ENCODE data around the gene CNTNAP2. TPM values are rescaled to one million over a fixed set of nuclear protein-coding genes. Genes with fewer than 3 reads are reported as not detected.
A peak's percentile ranks its signal among the peaks of the same experiment; 100 is the strongest.
"Not testable (repeated sequence)": the region's sequence is repeated elsewhere in the genome, so short reads cannot be mapped to it uniquely, and the experiment has no call there.

Gene CNTNAP2
- total RNA-seq, 1 donor, result 7.6 TPM

GRCh38 chr7:146892151-146892550 is 775.5 kb downstream of the CNTNAP2 start:
- no peak overlapping the region for H2AFZ ChIP-seq (ENCODE audit: low read length)
- H3K9me3 ChIP-seq (ENCODE audit: low read depth, low read length), result no peaks in the 10 kb centered on the region
- no peak for TF ChIP-seq CTCF (IDR thresholded peaks at IDR 0.05; ENCODE audit: extremely low read depth, low read depth, low read length)
- DNase-seq (ENCODE audit: insufficient read length, low spot score, missing footprints), result no peak
- H3K27me3 ChIP-seq (ENCODE audit: insufficient read depth, low read length), result no peaks in the 10 kb centered on the region
- no peaks in the 10 kb centered on the region for H4K20me1 ChIP-seq (ENCODE audit: insufficient read depth, low read length)
- H3K4me2 ChIP-seq (ENCODE audit: insufficient read depth, low read length), result no peak overlapping the region
- H3K79me2 ChIP-seq (ENCODE audit: insufficient read depth, low read length), result no peaks in the 10 kb centered on the region
- no peak overlapping the region for H3K27ac ChIP-seq (ENCODE audit: low read depth, low read length)
- H3K36me3 ChIP-seq (ENCODE audit: insufficient read depth, low read length), result no peaks in the 10 kb centered on the region
- no peak overlapping the region for H3K4me3 ChIP-seq (ENCODE audit: insufficient read depth, low read length)
- no peaks in the 10 kb centered on the region for H3K4me1 ChIP-seq (ENCODE audit: insufficient read depth, low read length)

GRCh38 chr7:146894927-146895326 is 778.3 kb downstream of the CNTNAP2 start:
- H3K79me2 ChIP-seq (ENCODE audit: insufficient read depth, low read length), result no peaks in the 10 kb centered on the region
- no peak overlapping the region for H2AFZ ChIP-seq (ENCODE audit: low read length)
- no peaks in the 10 kb centered on the region for H3K27me3 ChIP-seq (ENCODE audit: insufficient read depth, low read length)
- DNase-seq (ENCODE audit: insufficient read length, low spot score, missing footprints), result no peak
- H3K4me3 ChIP-seq (ENCODE audit: insufficient read depth, low read length), result no peak overlapping the region
- H3K27ac ChIP-seq (ENCODE audit: low read depth, low read length), result no peak overlapping the region
- no peaks in the 10 kb centered on the region for H3K36me3 ChIP-seq (ENCODE audit: insufficient read depth, low read length)
- no peaks in the 10 kb centered on the region for H3K9me3 ChIP-seq (ENCODE audit: low read depth, low read length)
- TF ChIP-seq CTCF (IDR thresholded peaks at IDR 0.05; ENCODE audit: extremely low read depth, low read depth, low read length), result no peak
- H3K4me1 ChIP-seq (ENCODE audit: insufficient read depth, low read length), result no peaks in the 10 kb centered on the region
- H3K4me2 ChIP-seq (ENCODE audit: insufficient read depth, low read length), result no peak overlapping the region
- no peaks in the 10 kb centered on the region for H4K20me1 ChIP-seq (ENCODE audit: insufficient read depth, low read length)

- H3K4me2 ChIP-seq (ENCODE audit: insufficient read depth, low read length), result no peak overlapping the region
- H4K20me1 ChIP-seq (ENCODE audit: insufficient read depth, low read length), result no peaks in the 10 kb centered on the region
- no peak overlapping the region for H2AFZ ChIP-seq (ENCODE audit: low read length)
- no peaks in the 10 kb centered on the region for H3K36me3 ChIP-seq (ENCODE audit: insufficient read depth, low read length)
- H3K4me1 ChIP-seq (ENCODE audit: insufficient read depth, low read length), result no peaks in the 10 kb centered on the region
- peak; percentile 69 for DNase-seq (ENCODE audit: insufficient read length, low spot score, missing footprints)
- H3K4me3 ChIP-seq (ENCODE audit: insufficient read depth, low read length), result no peak overlapping the region
- no peak overlapping the region for H3K27ac ChIP-seq (ENCODE audit: low read depth, low read length)
- no peaks in the 10 kb centered on the region for H3K79me2 ChIP-seq (ENCODE audit: insufficient read depth, low read length)
- no peaks in the 10 kb centered on the region for H3K27me3 ChIP-seq (ENCODE audit: insufficient read depth, low read length)
- no peaks in the 10 kb centered on the region for H3K9me3 ChIP-seq (ENCODE audit: low read depth, low read length)
- TF ChIP-seq CTCF (IDR thresholded peaks at IDR 0.05; ENCODE audit: extremely low read depth, low read depth, low read length), result no peak
Measured at GRCh38 chr7:146902266-146902665, 785.7 kb downstream of the CNTNAP2 start.

- no peaks in the 10 kb centered on the region for H3K4me1 ChIP-seq (ENCODE audit: insufficient read depth, low read length)
- TF ChIP-seq CTCF (IDR thresholded peaks at IDR 0.05; ENCODE audit: extremely low read depth, low read depth, low read length), result no peak
- H2AFZ ChIP-seq (ENCODE audit: low read length), result no peak overlapping the region
- no peaks in the 10 kb centered on the region for H3K27me3 ChIP-seq (ENCODE audit: insufficient read depth, low read length)
- H4K20me1 ChIP-seq (ENCODE audit: insufficient read depth, low read length), result no peaks in the 10 kb centered on the region
- no peak overlapping the region for H3K27ac ChIP-seq (ENCODE audit: low read depth, low read length)
- H3K4me2 ChIP-seq (ENCODE audit: insufficient read depth, low read length), result no peak overlapping the region
- H3K9me3 ChIP-seq (ENCODE audit: low read depth, low read length), result no peaks in the 10 kb centered on the region
- H3K4me3 ChIP-seq (ENCODE audit: insufficient read depth, low read length), result no peak overlapping the region
- DNase-seq (ENCODE audit: insufficient read length, low spot score, missing footprints), result no peak
- H3K36me3 ChIP-seq (ENCODE audit: insufficient read depth, low read length), result no peaks in the 10 kb centered on the region
- no peaks in the 10 kb centered on the region for H3K79me2 ChIP-seq (ENCODE audit: insufficient read depth, low read length)
Measured at GRCh38 chr7:146902728-146903127, 786.1 kb downstream of the CNTNAP2 start.

- H3K4me2 ChIP-seq (ENCODE audit: insufficient read depth, low read length); H3K4me3 ChIP-seq (ENCODE audit: insufficient read depth, low read length); H4K20me1 ChIP-seq (ENCODE audit: insufficient read depth, low read length); H3K79me2 ChIP-seq (ENCODE audit: insufficient read depth, low read length); H3K36me3 ChIP-seq (ENCODE audit: insufficient read depth, low read length); H3K4me1 ChIP-seq (ENCODE audit: insufficient read depth, low read length); H3K27me3 ChIP-seq (ENCODE audit: insufficient read depth, low read length); H3K27ac ChIP-seq (ENCODE audit: low read depth, low read length); DNase-seq (ENCODE audit: insufficient read length, low spot score, missing footprints); H2AFZ ChIP-seq (ENCODE audit: low read length); H3K9me3 ChIP-seq (ENCODE audit: low read depth, low read length): not testable (repeated sequence)
Measured at GRCh38 chr7:146905746-146906145, 789.1 kb downstream of the CNTNAP2 start.
